Activated CD8-positive, alpha-beta T cell treated with anti-CD3 and anti-CD28 coated beads, Interleukin-2, amount 10 ng/mL, durations not matched to agents 7 days and 5 days (primary cell): ENCODE data around the gene GRXCR2. TPM values are rescaled to one million over a fixed set of nuclear protein-coding genes. Genes with fewer than 3 reads are reported as not detected.
"Not testable (repeated sequence)": the region's sequence is repeated elsewhere in the genome, so short reads cannot be mapped to it uniquely, and the experiment has no call there.

ENCODE experiments used
- ATAC-seq: fragments of 150-1000 bp; cut with Tn5 transposase; one replicate; pipeline ENCODE4 v1.10.0; 2021; ENCODE audit warnings: moderate library complexity
- CTCF ChIA-PET: fragments of 350-600 bp; sonication (Branson Sonifier 250); formaldehyde crosslinking; loops from one replicate; lab custom pipeline; 2021; ENCODE audit warnings: antibody characterized with exemption; lab: Charles Lee
- POLR2A ChIA-PET: fragments of 350-600 bp; sonication (Branson Sonifier 250); formaldehyde crosslinking; loops from one replicate; lab custom pipeline; 2021; ENCODE audit warnings: antibody characterized with exemption; lab: Charles Lee
- DNase-seq: peaks from one replicate; pipeline ENCODE4 v3.0.0-alpha.2; 2020
- H3K27ac Mint-ChIP-seq: one replicate; pipeline ENCODE4 v1.8.0; 2021; ENCODE audit warnings: mild to moderate bottlenecking, mixed read lengths
- H3K27me3 Mint-ChIP-seq: one replicate; pipeline ENCODE4 v1.8.0; 2021; ENCODE audit warnings: low read depth, mixed read lengths
- H3K36me3 Mint-ChIP-seq: one replicate; pipeline ENCODE4 v1.8.0; 2021; ENCODE audit warnings: low read depth, mixed read lengths
- H3K4me1 Mint-ChIP-seq: one replicate; pipeline ENCODE4 v1.8.0; 2021; ENCODE audit warnings: low read depth, mixed read lengths
- H3K4me3 Mint-ChIP-seq: one replicate; pipeline ENCODE4 v1.8.0; 2021; ENCODE audit warnings: mild to moderate bottlenecking, mixed read lengths
- H3K9me3 Mint-ChIP-seq: one replicate; pipeline ENCODE4 v1.8.0; 2022; ENCODE audit warnings: mixed read lengths; ENCODE audit not compliant: insufficient read depth
- total RNA-seq, 2 experiments: library from RNA; stranded (reverse); gene quantifications; one replicate each; pipeline ENCODE4 v1.2.3, GENCODE V29; 2021

GRXCR2 gene
- total RNA-seq, 2 experiments from 2014 or later: not detected

DNA sequence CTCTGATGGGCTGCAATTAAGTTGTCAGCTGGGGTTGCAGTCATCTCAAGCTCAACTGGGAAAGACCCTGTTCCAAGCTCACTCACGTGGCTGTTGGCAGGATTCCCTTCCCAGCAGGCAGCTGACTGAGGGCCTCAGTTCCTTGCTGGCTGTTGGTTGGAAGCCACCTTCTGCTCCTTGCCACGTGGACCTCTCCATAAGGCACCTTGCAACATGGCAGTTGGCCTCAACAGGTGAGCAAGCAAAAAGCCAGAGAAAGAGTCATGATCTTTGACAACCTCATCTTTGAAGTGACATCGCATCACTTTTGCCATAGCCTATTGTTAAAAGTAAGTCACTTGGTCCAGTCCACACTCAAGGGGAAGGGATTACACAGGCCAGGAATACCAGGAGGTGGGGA, 19.8 kb downstream of the GRXCR2 start:
- Mint-ChIP-seq H3K9me3 (no peaks in the 10 kb centered on the region), H3K36me3 (no peaks in the 10 kb centered on the region), H3K4me1 (peaks cover 4% of the 10 kb centered on the region), H3K4me3 (no peak overlapping the region), H3K27ac (no peak overlapping the region), H3K27me3 (peaks cover 14% of the 10 kb centered on the region)
- ATAC-seq (no peak), DNase-seq (no peak)
- ChIA-PET POLR2A (no interaction called here), CTCF (no interaction called here)

DNA sequence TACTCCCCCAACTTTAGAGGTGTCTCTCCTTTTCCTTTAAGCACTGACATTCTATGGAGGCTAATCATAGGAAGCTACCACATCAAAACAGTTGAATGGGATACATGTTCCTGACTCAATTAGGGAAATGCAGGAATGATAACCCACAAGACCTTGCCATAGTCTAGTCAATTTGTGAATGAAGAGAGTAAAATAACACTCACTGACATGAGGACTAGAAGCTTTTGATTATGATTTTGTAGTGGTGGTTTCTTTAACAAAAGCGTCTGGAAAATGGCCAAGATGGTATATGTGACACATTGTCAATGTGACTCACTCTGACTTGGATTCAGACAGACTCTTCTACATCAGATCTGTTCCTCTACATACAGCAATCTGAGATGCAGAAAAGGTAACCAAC, 24.0 kb downstream of the GRXCR2 start:
- no peak overlapping the region for H3K27ac Mint-ChIP-seq
- ATAC-seq: no peak
- H3K36me3 Mint-ChIP-seq: no peaks in the 10 kb centered on the region
- DNase-seq: no peak
- no peaks in the 10 kb centered on the region for H3K9me3 Mint-ChIP-seq
- peaks cover 3% of the 10 kb centered on the region for H3K27me3 Mint-ChIP-seq
- H3K4me1 Mint-ChIP-seq: no peaks in the 10 kb centered on the region
- POLR2A ChIA-PET: no interaction called here
- CTCF ChIA-PET: no interaction called here
- H3K4me3 Mint-ChIP-seq: no peak overlapping the region

- H3K27me3 Mint-ChIP-seq: peaks cover 5% of the 10 kb centered on the region
- no peak for ATAC-seq
- ChIA-PET POLR2A (no interaction called here), CTCF (no interaction called here)
- H3K36me3 Mint-ChIP-seq: no peaks in the 10 kb centered on the region
- no peak for DNase-seq
- H3K4me1 Mint-ChIP-seq: no peaks in the 10 kb centered on the region
- H3K9me3 Mint-ChIP-seq: no peaks in the 10 kb centered on the region
- H3K4me3 Mint-ChIP-seq: no peak overlapping the region
- H3K27ac Mint-ChIP-seq: no peak overlapping the region
Measured at GRCh38 chr5:145847499-145848497, 25.0 kb downstream of the GRXCR2 start.

- ChIA-PET CTCF (interaction anchor here (1.0 to 1.4 kb wide), 2 partner anchors 18 to 20 kb away, joined by 3 read pairs; no protein-coding TSS in a partner anchor), POLR2A (no interaction called here)
- Mint-ChIP-seq H3K27ac (no peak overlapping the region), H3K27me3 (peaks cover 2% of the 10 kb centered on the region), H3K4me1 (no peaks in the 10 kb centered on the region), H3K4me3 (no peak overlapping the region), H3K9me3 (no peaks in the 10 kb centered on the region), H3K36me3 (no peaks in the 10 kb centered on the region)
- ATAC-seq (no peak), DNase-seq (no peak)
Measured at GRCh38 chr5:145846081-145846480, 26.7 kb downstream of the GRXCR2 start.

DNA sequence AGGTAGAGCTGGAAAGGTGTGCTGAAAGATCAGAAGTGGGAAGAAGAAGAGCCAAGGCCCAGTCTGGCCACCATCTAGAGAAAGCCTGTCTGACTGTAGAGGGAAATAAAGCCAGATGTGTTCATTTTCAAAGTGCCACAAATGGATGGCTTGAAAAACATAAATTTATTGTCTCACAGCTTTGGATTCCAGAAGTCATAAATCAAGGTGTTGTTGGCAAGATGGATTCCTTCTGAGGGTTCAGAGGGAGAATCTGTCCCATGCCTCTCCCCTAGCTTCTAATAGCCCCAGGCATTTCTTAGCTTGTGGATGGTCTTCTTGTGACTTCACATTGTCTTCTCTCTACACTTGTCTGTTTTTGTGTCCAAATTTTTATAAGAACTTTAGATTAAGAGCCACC, 31.5 kb downstream of the GRXCR2 start:
- H3K4me1 Mint-ChIP-seq: no peaks in the 10 kb centered on the region
- no peak overlapping the region for H3K4me3 Mint-ChIP-seq
- ATAC-seq: no peak
- DNase-seq: no peak
- no peak overlapping the region for H3K27ac Mint-ChIP-seq
- H3K27me3 Mint-ChIP-seq: peaks cover 8% of the 10 kb centered on the region
- H3K9me3 Mint-ChIP-seq: no peaks in the 10 kb centered on the region
- H3K36me3 Mint-ChIP-seq: no peaks in the 10 kb centered on the region
- ChIA-PET CTCF (interaction anchor here (1.3 to 1.4 kb wide), 2 partner anchors 15 to 16 kb away, joined by 3 to 6 read pairs; no protein-coding TSS in a partner anchor), POLR2A (no interaction called here)

- ChIA-PET CTCF (no interaction called here), POLR2A (no interaction called here)
- Mint-ChIP-seq H3K4me3 (no peak overlapping the region), H3K27me3 (peaks cover 8% of the 10 kb centered on the region), H3K9me3 (no peaks in the 10 kb centered on the region), H3K36me3 (no peaks in the 10 kb centered on the region), H3K27ac (no peak overlapping the region), H3K4me1 (peaks cover 3% of the 10 kb centered on the region)
- ATAC-seq: no peak
- DNase-seq: no peak
Measured at GRCh38 chr5:145840458-145841132, 32.2 kb downstream of the GRXCR2 start.

DNA sequence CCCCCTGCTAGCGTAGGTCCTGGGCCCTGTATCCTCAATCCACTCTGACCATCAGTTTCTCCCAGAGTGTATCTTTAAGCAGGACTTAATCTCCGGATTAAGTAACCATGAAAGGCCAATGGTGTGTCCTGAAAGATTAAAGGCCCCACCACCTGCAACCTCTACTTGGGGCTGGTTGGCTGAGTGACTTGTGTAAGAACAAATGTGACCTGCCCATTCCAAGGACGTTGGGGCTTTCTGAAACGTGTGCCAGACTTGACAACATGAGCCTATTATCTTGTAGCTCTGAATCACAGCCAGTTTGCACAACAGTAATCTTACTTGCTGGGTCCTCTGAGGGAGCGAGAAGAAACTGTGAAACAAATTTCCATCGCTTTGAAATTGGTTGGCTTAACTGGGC, 34.5 kb downstream of the GRXCR2 start:
- no peak overlapping the region for H3K27ac Mint-ChIP-seq
- no peak overlapping the region for H3K4me3 Mint-ChIP-seq
- no peaks in the 10 kb centered on the region for H3K9me3 Mint-ChIP-seq
- POLR2A ChIA-PET: no interaction called here
- CTCF ChIA-PET: no interaction called here
- H3K36me3 Mint-ChIP-seq: no peaks in the 10 kb centered on the region
- DNase-seq (no peak), ATAC-seq (no peak)
- peaks cover 16% of the 10 kb centered on the region for H3K27me3 Mint-ChIP-seq
- peaks cover 5% of the 10 kb centered on the region for H3K4me1 Mint-ChIP-seq

DNA sequence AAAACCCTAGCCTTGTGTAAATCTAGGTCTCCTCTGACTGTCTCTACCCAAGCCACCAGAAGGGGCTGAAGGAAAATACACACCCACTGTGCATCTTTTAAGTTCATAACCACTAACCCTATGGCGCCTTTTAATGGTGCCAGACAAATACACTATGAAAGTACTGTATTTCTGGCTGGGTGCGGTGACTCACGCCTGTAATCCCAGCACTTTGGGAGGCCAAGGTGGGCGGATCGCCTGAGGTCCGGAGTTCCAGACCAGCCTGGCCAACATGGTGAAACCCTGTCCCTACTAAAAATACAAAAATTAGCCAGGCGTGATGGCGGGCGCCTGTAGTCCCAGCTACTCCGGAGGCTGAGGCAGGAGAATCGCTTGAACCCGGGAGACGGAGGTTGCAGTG, 36.6 kb downstream of the GRXCR2 start:
- POLR2A ChIA-PET, H3K27ac Mint-ChIP-seq, H3K9me3 Mint-ChIP-seq, H3K4me1 Mint-ChIP-seq, H3K36me3 Mint-ChIP-seq, CTCF ChIA-PET, H3K4me3 Mint-ChIP-seq, ATAC-seq, DNase-seq: not testable (repeated sequence)
- peaks cover 19% of the 10 kb centered on the region for H3K27me3 Mint-ChIP-seq

- ATAC-seq (no peak), DNase-seq (no peak)
- Mint-ChIP-seq H3K9me3 (no peaks in the 10 kb centered on the region), H3K36me3 (no peaks in the 10 kb centered on the region), H3K4me3 (peak overlapping the region; percentile 58), H3K27ac (no peak overlapping the region), H3K4me1 (peaks cover 5% of the 10 kb centered on the region), H3K27me3 (peaks cover 19% of the 10 kb centered on the region)
- CTCF ChIA-PET: no interaction called here
- POLR2A ChIA-PET: no interaction called here
Measured at GRCh38 chr5:145835848-145836239, 37.0 kb downstream of the GRXCR2 start.

- Mint-ChIP-seq H3K36me3 (no peaks in the 10 kb centered on the region), H3K27ac (no peak within 1 kb of the TSS), H3K27me3 (peaks cover 15% of the 10 kb centered on the region), H3K9me3 (no peaks in the 10 kb centered on the region), H3K4me3 (peak within 1 kb of the TSS; percentile 58), H3K4me1 (peaks cover 8% of the 10 kb centered on the region)
- ChIA-PET POLR2A (no interaction called here), CTCF (interaction anchor here (0.9 to 2.0 kb wide), 2 partner anchors 9 to 10 kb away, joined by 3 to 7 read pairs; no protein-coding TSS in a partner anchor)
- DNase-seq (peak; percentile 56), ATAC-seq (peak; percentile 90)
Measured at GRCh38 chr5:145834917-145835847, 37.6 kb downstream of the GRXCR2 start, which contains the start of gene PRELID2. TSS of gene PRELID2 (minus strand) at chr5:145835342. CDS start at chr5:145835251, 91 bp downstream.

DNA sequence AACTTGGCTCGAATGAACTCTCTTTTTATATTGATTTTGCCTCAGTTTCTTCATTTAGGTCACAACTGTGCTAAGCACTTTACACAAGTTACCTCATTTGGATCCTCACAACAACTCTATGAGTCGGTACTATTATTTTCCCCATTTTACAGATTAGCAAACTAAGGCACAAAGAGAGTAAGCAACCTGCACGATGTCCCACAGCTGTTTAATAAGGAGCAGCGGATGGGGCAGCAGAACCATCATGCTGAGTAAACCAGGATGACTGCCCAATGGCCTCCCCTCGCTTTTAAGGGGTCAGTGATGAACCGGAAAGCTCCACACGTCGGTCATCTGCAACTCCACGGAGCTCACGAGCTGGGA, 38.3 kb downstream of the GRXCR2 start:
- CTCF ChIA-PET: interaction anchor here (0.9 to 2.0 kb wide), 2 partner anchors 8 to 9 kb away, joined by 3 to 7 read pairs; no protein-coding TSS in a partner anchor
- no peaks in the 10 kb centered on the region for H3K9me3 Mint-ChIP-seq
- no peak overlapping the region for H3K27ac Mint-ChIP-seq
- peaks cover 18% of the 10 kb centered on the region for H3K27me3 Mint-ChIP-seq
- ATAC-seq: no peak
- H3K36me3 Mint-ChIP-seq: no peaks in the 10 kb centered on the region
- POLR2A ChIA-PET: no interaction called here
- peaks cover 10% of the 10 kb centered on the region for H3K4me1 Mint-ChIP-seq
- no peak for DNase-seq
- peak overlapping the region; percentile 51 for H3K4me3 Mint-ChIP-seq
